Amniotic epithelial cell (primary cell): ENCODE data around the gene FGB.

ENCODE experiments used
- DNase-seq: peaks from one replicate; pipeline ENCODE4 v3.0.0-alpha.2; 2010; ENCODE audit warnings: low read depth

The FGB gene

DNA sequence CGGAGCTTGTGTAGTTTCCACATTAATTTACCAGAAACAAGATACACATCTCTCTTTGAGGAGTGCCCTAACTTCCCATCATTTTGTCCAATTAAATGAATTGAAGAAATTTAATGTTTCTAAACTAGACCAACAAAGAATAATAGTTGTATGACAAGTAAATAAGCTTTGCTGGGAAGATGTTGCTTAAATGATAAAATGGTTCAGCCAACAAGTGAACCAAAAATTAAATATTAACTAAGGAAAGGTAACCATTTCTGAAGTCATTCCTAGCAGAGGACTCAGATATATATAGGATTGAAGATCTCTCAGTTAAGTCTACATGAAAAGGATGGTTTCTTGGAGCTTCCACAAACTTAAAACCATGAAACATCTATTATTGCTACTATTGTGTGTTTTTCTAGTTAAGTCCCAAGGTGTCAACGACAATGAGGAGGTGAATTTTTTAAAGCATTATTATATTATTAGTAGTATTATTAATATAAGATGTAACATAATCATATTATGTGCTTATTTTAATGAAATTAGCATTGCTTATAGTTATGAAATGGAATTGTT is at the start of gene FGB:
Gene FGB, plus strand, starts transcription at position 315 of the 558 bp plus-strand sequence. Its CDS starts 8 bp downstream, at position 323.
- DNase-seq, result no peak

DNA sequence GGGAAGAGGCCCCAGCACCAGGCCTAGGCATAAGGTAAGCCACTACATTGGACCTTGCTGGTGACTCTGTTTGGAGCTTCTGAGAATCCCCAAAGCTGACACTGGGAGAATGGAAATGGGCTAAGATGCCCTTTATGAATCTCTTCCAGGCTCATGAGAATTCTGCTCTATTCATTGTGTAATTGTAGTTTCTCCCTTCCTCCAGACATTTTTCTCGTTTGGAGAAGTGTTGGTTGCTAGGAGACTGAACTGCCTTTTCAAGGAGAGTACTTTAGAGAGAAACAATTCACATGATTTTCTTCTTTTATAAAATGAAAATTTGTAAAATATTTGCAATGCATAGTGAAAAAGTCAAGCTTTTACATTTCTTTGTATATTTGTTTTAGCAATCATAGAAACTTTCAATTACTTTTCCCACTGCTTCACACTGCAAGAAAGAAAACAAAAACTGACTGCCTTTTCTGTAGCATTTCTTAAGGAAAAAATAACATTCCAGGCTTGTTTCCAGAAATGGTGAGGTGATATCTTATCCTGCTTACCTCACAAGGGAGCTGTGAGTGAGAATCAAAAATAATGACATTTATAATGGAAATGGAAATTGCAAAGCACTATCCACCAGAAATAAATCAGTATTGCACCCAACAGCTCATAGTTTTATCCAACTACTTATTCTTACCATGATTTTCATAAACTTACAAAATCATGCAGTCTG is 46.3 kb upstream of the FGB start:
- no peak for DNase-seq

DNA sequence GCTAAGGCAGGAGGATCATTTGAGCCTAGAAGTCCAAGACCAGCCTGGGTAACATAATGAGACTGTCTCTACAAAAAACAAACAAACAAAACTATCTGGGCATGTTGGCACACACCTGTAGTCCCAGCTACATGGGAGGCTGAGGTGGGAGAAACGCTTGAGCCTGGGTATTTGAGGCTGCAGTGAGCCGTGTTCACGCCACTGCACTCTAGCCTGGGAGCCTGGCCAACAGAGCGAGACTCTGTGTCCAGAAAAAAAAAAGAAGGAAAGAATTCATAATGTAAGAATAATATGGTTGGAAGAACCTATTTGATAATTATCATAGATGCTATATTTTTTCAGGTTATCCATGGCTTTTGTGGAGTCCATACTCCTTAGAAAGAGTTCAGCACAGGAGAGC is 45.2 kb upstream of the FGB start:
- DNase-seq, result no peak

- no peak for DNase-seq
Measured at GRCh38 chr4:154519214-154519613, 43.6 kb upstream of the FGB start.

DNA sequence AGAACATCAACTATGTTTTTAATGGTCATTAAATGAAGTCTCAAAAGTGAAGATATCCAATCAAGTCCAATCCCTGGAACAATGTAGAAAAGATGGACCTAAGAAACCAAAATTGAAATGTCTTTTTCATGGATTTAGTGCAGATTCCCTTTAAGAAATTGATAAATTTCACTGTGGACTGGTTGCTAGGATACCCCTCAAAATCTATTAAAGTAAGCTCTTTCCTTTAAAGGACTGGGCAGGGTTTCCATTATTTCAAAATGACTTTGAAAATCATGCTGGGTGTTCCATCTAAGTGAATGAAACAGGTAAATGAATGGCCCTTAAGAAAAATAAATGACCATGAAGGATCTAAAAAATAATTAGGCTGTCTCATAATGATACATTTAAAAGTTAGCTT is 41.2 kb upstream of the FGB start:
- no peak for DNase-seq

GRCh38 chr4:154526151-154526550 is 36.7 kb upstream of the FGB start:
- no peak for DNase-seq

- DNase-seq, result no peak
Measured at GRCh38 chr4:154527308-154527707, 35.5 kb upstream of the FGB start.

DNA sequence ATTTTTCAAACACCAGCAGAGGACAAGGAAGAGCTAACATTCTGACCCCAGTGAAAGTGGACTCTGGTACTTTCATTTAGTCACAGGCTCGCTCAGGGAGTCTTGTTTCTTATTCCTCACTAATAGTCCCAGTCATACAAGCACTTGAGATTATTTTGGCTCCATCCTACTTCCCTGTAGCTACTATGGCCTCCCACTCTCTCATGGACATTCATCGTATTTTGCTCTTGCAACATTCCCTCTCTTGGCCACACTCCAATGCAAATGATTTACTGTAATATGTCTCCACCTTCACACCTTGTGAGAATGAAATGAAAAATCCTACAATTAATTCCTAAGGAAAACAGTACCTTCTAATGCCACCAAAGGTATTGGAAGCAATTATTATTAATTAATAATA is 33.9 kb upstream of the FGB start:
- DNase-seq, result peak; percentile 8

DNA sequence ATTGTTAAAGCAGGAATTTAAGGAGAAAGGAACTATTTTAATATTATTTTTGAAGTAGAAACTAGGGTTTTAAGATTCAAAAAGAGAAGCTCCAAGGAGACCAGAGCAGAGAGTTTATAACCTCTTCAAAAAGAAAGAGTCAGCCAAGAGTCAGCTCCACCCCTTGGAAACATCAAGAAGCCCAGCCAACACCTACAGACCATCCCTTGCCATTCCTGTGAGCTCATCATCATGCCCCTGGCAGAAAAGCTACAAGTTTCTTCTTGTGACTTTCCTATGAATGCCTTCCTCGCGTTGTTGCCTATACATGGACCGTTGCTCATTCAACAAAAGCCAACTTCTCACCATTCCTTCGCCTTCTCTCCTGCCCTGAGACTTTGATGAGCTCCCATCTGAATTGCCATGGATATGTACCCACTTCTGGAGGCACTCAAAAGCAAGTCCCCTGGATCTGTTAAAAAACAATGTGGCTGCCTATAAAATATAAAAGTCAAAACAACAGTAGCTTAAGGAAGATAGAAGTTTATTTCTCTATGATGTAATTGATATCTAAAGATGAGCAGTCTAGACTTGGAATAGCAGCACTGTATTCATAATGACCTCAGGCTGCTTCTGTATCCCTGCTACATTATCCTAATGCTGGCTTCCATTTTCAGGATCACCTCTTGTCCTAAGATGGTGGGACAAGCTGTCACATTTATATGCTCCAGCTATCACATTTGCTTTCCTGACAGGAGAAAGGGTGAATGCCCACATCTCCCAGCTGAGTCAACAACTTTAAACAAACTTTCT is 32.9 kb upstream of the FGB start:
- DNase-seq, result no peak

- no peak for DNase-seq
Measured at GRCh38 chr4:154534296-154534695, 28.5 kb upstream of the FGB start.

DNA sequence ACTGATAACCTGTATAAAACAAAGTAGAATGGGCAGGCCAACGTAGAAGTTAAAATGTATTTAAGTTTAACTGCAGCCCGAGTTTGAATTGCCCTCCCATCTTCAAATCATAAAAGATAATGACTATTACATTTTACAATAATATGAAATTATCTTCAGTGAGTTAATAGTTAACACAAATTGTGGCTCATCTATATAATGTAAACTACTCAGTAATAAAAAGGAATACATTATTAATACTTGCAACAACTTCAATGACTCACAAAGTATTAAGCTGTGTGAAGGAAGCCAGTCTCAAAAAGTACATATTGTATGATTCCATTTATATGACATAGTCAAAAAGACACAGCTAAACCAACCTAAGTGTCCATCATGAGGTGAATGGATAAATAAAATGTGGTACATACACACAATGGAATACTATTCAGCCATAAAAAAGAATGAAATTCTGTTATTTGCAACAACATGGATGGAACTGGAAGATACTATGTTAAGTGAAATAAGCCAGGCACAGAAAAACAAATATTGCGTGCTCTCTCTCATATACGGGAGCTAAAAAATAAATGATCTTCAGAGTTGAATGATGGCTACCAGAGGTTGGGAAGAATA is 20.4 kb upstream of the FGB start:
- DNase-seq, result no peak

DNA sequence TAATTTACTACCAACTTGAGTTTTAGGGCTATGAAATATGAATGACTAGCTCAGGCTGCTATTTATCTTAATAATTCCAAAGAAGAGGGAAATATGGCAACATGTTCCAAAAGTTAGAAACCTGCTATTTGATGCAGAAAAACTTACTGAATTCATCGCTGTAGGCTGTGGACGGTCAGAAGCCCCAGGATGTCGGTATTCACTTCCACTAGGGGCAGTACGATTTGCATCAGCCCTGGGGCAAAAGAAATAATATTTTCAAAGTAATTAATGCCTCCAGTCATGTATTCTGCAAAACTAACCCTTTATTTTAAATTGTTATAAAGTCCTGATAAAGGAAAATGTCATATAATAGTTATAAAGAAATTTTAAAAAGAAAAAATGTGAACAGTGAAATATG is 17.1 kb upstream of the FGB start:
- no peak for DNase-seq

- peak; percentile 84 for DNase-seq
Measured at GRCh38 chr4:154549894-154550790, 12.7 kb upstream of the FGB start, which contains the start of gene PLRG1. Gene PLRG1, minus strand, starts transcription at chr4:154550400. Its CDS starts 92 bp downstream, at chr4:154550308.

- DNase-seq, result peak; percentile 79
Measured at GRCh38 chr4:154551872-154552686, 10.7 kb upstream of the FGB start.

DNA sequence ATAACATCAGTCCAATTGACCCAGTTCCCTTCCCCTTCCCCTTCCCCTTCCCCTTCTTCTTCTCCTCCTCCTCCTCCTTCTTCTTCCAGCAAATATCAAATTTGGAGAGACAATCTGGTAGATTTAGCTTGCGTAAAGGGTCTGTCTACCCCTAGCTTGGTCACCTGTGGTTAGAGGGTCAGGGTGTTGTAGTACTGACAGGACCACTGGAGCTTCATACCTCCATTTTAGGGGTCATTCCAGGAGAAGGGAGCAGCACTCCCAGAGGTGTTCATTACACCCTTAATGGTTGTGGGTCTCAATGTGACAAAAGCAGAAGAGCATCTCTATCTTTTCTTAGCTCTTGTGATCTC is 3.7 kb upstream of the FGB start:
- DNase-seq, result no peak

DNA sequence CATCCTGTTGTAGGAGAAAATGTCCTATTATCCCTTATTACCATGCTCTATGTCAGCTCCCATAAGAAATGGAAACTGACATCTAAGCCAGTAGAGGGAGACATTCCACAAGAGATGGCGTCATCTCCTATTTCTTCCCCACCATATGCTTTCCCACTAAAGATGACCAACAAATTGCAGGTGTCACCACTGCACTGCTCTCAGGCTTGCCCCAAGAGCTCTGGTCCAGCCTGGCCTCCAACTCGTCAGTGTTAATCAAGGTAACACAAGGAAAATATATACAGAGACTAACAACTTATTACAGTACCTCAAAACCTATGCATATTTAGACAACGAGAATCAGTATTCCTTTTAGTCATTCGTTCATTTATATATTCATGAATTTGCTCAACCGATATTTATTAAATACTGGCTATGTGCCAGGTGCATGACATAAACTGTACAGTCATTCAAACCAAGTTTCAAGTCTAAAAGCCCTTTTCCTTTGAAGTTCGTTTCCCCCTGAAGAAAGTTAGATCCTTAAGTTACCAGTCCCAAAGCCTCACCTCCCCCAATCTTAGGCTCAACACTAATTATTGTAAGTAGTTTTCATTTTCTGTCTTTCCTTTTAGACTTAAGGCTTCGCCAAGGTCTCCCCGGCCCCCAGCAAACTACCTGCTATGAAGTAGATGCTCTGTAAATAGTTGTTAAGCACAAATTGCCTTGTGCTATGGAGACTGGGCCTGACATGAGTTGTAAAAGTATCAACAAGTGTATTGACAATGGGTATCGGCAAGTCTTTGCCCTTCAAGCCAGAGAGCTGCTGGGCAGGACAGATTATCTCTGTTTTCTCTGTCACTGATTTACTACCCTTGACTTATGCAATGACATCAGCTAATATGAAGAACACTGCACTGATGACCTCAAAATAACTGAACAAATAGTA is 3.1 kb upstream of the FGB start:
- DNase-seq, result peak; percentile 70

GRCh38 chr4:154560419-154560801 is 2.4 kb upstream of the FGB start:
- no peak for DNase-seq

DNA sequence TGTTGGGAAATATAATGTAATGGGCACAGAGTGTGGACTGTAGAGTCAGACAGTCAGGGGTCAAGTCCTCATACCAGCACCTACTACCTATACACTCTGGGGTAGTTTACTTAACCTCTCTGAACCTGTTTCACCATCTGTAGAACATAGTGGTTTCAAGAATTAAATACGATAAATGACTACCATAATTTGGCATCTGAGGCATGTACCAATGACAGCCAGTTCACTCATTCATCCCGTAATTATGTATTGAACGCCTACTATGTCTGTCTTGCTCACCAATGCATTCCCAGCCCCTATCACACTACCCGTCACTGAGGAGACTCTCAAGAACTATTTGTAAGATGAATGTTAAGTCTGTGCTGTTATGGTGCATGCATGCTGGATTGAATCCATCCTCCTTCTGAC is 2.0 kb upstream of the FGB start:
- DNase-seq, result peak; percentile 93

GRCh38 chr4:154564311-154564710 is 1.5 kb downstream of the FGB start:
- DNase-seq, result no peak

DNA sequence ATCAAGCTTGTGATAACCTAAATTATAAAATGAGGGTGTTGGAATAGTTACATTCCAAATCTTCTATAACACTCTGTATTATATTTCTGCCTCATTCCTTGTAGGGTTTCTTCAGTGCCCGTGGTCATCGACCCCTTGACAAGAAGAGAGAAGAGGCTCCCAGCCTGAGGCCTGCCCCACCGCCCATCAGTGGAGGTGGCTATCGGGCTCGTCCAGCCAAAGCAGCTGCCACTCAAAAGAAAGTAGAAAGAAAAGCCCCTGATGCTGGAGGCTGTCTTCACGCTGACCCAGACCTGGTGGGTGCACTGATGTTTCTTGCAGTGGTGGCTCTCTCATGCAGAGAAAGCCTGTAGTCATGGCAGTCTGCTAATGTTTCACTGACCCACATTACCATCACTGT is 2.9 kb downstream of the FGB start:
- DNase-seq, result no peak
